GM13976 (cell line): ENCODE results near the gene SPEF2.

Source experiments
- DNase-seq: peaks from one replicate; pipeline ENCODE4 v3.0.0; 2012; ENCODE audit warnings: low spot score
- CTCF ChIP-seq: IDR thresholded peaks from 2 replicates; pipeline ENCODE4 v1.5.1; 2012; ENCODE audit warnings: borderline replicate concordance, mild to moderate bottlenecking; ENCODE audit not compliant: insufficient read depth; ENCODE audit errors: extremely low read depth, missing control alignments, control extremely low read depth
- in situ Hi-C: fragments of 300-500 bp; cut with MboI; formaldehyde crosslinking; loops from one replicate; pipeline ENCODE4 v1.12.0; 2022; ENCODE audit warnings: low sequenced_read_pairs, mixed read lengths, inconsistent platforms; ENCODE audit not compliant: unreplicated experiment

The SPEF2 gene

DNA sequence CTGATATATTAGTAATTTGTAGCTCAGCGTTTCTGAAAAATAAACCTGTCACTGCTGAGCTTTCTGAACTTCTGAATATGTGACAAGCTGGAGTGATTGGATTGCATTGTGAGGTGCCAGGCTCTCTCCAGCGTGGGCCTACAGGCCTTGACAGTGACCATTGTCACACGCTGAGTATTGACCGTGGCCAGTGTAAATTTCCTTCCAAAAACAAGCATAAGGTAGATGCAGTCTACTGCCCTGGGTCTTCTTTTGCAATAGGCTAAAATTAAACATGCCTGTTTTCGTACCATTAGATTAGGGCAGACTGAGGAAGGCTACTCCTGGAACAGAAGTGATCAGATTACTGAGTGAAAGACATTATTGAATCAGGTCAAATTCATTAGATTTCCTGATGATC lies 60.2 kb downstream of the SPEF2 start:
- no peak for DNase-seq
- in situ Hi-C loops, result no loop called here
- TF ChIP-seq CTCF, result no peak

DNA sequence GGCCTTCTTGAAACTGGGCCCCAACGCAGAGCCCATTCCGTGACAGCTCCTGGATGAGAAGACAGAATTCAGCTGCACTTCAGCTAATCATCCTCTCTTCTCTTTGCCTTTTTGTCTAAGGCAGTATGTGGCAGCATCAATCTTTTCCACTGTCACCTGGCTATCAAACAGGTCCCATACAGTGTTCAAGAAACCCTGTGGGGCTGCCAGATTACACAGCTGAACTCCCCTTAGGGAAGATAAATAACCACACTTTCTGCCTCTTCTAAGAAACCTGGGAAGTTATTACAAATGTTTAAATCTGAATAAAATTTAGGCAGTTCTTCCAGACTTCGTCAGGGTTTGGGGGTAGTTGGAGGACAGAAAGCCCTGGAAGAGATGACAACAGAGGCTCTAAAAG lies 61.0 kb downstream of the SPEF2 start:
- no peak for TF ChIP-seq CTCF
- no peak for DNase-seq

DNA sequence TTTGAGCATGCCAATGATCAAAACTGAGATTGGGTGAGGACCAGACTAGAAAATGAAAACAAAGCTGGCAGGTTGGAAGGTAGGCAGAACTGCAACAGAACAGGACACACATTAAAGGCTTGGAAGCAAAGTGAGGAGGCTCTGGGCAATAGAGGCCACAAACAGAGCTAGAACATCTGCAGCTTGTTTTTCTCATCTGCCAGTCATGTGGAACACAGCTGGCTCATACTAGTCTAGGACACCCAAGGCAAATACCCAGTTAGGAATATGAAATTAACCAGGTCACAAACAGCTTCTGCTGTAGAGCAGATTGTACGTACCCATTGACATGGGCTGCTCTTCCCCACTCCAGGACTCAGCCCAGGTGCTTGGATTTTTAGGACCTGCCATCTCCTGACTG lies 61.7 kb downstream of the SPEF2 start:
- TF ChIP-seq CTCF, result no peak
- in situ Hi-C loops, result no loop called here
- DNase-seq, result no peak

More for the DNA sequence above, 61.0 kb downstream of the SPEF2 start:
- in situ Hi-C loops, result no loop called here

GRCh38 chr5:35681911-35682310 lies 64.2 kb downstream of the SPEF2 start:
- no peak for DNase-seq
- TF ChIP-seq CTCF, result no peak
- in situ Hi-C loops, result no loop called here

GRCh38 chr5:35683466-35683865 lies 65.8 kb downstream of the SPEF2 start:
- TF ChIP-seq CTCF, result no peak
- DNase-seq, result no peak
- in situ Hi-C loops, result no loop called here

DNA sequence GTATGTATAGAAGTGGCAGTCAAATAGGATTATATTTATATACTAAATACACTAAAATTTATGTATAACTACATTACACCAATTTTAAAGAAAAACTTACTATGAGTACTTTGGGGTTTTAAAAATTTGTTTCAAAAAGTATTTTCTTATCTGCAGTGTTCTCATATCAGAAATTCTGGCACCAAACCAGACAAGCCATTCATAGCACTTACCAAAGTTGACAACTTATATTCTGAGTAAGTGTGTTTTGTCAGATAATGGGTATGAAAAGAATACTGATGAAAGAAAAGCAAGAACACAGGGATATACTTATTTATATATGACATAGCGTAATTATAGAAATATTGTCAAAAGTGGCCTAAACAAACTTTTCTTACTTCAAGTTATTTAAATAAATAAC lies 67.5 kb downstream of the SPEF2 start:
- no peak for DNase-seq
- TF ChIP-seq CTCF, result no peak
- in situ Hi-C loops, result no loop called here

- no peak for TF ChIP-seq CTCF
- in situ Hi-C loops, result no loop called here
- no peak for DNase-seq
Observed at GRCh38 chr5:35687961-35688360, 70.3 kb downstream of the SPEF2 start.
